GM13977 (cell line): ENCODE measurements around the gene CPE.

Experiments
- DNase-seq: peaks from one replicate; pipeline ENCODE4 v3.0.0; 2012; ENCODE audit warnings: low spot score
- in situ Hi-C: fragments of 300-500 bp; cut with MboI; formaldehyde crosslinking; loops from one replicate; pipeline ENCODE4 v1.12.0; 2022; ENCODE audit warnings: low sequenced_read_pairs, low pct_unique_long_range_greater_than_20kb, mixed read lengths, inconsistent platforms; ENCODE audit not compliant: unreplicated experiment
- TF ChIP-seq, protein P1 (sequence below): IDR thresholded peaks from 2 replicates; pipeline ENCODE4 v1.5.1; 2012; ENCODE audit warnings: mild to moderate bottlenecking, control low read depth; ENCODE audit not compliant: insufficient read depth; ENCODE audit errors: extremely low read depth, missing control alignments

The CPE gene

DNA sequence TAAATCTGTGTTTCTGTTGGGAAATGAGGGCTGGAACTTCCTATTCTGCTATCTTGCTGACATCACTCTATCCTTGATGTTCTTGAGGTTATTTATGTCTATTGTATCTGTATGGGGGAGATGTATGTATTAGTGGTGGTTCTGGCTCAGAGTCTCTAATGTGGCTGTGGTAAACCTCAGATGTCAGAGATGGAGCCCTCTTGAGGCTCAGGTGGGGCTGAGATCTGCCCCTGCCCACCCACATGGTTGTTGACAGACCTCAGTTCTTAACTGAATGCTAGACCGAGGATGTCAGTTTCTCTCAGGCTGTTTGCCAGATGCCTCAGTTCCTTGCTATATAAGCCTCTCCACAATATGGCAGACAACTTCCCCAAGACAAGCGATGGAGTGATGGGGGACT lies 3.3 kb upstream of the CPE start:
- in situ Hi-C loops: no loop called here
- TF ChIP-seq, protein P1, sequence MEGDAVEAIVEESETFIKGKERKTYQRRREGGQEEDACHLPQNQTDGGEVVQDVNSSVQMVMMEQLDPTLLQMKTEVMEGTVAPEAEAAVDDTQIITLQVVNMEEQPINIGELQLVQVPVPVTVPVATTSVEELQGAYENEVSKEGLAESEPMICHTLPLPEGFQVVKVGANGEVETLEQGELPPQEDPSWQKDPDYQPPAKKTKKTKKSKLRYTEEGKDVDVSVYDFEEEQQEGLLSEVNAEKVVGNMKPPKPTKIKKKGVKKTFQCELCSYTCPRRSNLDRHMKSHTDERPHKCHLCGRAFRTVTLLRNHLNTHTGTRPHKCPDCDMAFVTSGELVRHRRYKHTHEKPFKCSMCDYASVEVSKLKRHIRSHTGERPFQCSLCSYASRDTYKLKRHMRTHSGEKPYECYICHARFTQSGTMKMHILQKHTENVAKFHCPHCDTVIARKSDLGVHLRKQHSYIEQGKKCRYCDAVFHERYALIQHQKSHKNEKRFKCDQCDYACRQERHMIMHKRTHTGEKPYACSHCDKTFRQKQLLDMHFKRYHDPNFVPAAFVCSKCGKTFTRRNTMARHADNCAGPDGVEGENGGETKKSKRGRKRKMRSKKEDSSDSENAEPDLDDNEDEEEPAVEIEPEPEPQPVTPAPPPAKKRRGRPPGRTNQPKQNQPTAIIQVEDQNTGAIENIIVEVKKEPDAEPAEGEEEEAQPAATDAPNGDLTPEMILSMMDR: no peak
- no peak for DNase-seq

DNA sequence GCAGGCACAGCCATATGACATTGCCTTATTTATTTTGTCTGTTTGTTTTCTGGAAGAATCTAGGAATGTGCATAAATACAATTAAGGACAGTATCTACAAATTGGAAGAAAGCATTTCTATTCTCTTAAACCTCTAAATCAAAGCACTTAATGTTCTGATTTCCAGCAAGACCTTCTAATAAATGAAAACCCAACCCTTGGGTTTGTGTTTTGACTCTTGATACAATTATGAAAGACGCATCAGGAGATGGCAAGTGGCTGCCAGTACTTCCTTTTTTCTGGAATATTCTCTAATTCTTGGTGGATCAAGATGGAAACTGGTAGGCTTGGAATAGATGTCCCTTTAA lies 437 bp upstream of the CPE start:
- TF ChIP-seq, protein P1: no peak
- no peak for DNase-seq
- in situ Hi-C loops: no loop called here

DNA sequence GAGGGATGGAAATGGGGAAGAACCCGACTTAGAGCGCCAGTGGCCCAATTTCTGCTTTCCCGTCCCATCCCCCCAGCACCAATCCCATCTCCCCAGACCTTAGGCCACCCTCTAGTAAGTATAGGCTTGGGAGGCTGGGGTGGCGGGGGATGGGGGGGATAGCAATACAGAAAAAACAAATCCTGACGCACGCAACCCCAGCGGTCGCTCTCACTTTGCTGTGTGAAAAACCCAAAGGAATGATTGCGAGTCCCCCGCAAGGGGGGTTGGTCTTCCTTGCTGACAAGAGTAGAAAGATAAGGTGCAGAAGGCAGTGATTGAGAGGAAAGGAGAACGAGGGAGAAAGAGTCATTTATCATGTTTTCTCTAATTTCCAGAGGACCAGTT lies 863 bp downstream of the CPE start:
- in situ Hi-C loops: no loop called here
- no peak for DNase-seq
- TF ChIP-seq, protein P1: no peak

DNA sequence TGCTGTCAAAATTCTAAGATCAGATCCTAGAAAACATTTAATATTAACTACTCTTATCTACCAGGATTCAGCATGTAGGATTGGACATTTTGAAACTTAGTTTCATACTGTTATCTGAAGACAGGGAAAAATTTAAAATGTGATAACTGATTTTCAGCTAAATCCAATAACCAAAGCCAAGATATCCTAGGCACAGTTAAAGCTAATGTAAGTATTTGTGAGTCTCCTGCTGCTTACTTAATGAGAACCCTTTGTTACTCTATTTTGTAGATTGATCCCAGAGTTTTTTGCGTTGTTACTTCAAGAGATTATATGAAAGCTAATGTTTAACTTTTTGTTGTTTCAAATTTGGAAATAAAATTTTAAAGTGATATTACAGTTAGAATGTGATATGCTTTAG lies 2.0 kb downstream of the CPE start:
- no peak for DNase-seq
- in situ Hi-C loops: no loop called here

DNA sequence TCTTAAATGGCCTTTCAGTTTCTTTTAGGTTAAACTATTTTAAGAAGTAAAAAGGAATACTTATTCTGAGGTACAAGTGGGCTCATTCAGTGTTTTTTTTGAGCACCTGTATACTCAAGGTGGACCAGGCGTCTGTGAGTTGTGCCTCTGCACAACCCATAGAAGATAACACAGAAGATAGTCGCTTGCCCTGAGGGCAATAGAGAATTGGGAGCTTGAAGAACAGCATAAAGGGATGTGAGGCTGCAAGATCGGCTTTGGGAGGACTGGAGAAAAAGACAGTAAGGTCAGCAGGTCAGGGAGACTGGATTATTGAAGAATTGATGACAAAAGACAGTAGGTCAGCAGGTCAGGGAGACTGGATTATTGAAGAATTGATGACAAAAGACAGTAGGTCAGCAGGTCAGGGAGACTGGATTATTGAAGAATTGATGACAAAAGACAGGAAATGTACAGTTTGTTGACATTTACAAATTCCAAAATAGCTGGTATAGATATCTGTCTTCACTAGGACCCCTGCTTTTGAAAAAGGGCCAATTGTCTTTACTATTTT lies 3.1 kb downstream of the CPE start:
- no peak for DNase-seq
- in situ Hi-C loops: no loop called here
- TF ChIP-seq, protein P1: no peak

More for the DNA sequence above, 2.0 kb downstream of the CPE start:
- TF ChIP-seq, protein P1: no peak

DNA sequence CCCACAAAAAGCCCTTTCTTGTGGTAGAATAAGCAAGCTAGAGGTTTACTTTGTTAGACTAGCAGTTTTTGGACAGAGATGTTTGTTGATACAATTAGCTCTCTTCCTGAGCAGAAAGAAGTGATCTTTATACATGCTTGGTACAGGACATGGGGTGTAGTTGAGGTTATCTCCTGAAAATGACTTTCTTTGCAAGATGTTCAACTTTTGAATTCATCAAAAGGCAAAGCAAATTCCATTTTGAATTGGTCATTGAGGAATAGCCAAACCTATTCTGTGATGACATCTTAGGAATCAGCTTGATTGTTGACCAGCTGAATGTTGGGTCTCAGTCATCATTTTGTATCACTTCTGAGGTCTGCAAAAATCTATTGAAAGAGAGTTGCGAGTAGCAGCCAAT lies 3.8 kb downstream of the CPE start:
- in situ Hi-C loops: no loop called here
- TF ChIP-seq, protein P1: no peak

DNA sequence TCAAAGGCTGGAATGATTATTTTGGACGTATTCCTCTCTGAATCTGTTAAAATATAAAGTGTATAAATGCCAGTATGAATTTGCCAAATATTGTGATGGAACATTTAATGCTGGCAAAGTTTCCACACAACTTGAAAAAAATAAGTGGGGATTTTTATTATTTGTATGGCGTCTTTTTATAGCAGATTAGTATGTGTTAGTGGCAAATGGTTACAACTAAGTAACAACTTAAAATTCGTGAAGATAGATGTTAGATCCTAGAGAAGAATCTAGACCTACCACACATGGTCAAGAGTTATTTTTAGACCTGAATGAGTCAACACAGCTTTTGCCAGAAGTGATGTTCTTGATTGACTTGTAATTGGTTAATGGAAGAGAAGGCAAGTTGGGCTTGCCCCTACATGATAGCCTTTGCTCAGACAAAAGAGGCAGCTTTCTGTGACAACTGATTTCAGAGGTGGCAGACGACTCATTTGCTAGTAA lies 4.8 kb downstream of the CPE start:
- no peak for DNase-seq
- in situ Hi-C loops: no loop called here
- TF ChIP-seq, protein P1: no peak

More for the DNA sequence above, 3.8 kb downstream of the CPE start:
- no peak for DNase-seq
